Lung (tissue), 12 donors: ENCODE measurements around the gene PRSS3. TPM values are rescaled to one million over a fixed set of nuclear protein-coding genes. Genes with fewer than 3 reads are reported as not detected.

Source experiments
- ATAC-seq: fragments of 200-7000 bp; cut with Tn5 transposase; one replicate; pipeline ENCODE4 v1.9.1; 2020; ENCODE audit warnings: moderate number of reproducible peaks; ENCODE audit not compliant: insufficient read depth, low FRiP score
- DNase-seq, 3 donors: peaks; one replicate each; pipeline ENCODE4 v3.0.0-alpha.2; 2013 to 2017
- H3K27ac ChIP-seq, 2 donors: one replicate each; pipeline ENCODE4 v1.5.1; 2013; ENCODE audit warnings: mild to moderate bottlenecking in 2 of 2, moderate library complexity in 2 of 2, control low read depth in 1 of 2, inconsistent platforms in 1 of 2, low read depth in 1 of 2, low read length in 1 of 2
- H3K27me3 ChIP-seq, 3 donors: one replicate each; pipeline ENCODE4 v1.5.1; 2013; ENCODE audit warnings: low read length in 2 of 3; ENCODE audit not compliant: control insufficient read depth in 3 of 3, insufficient read depth in 3 of 3
- H3K36me3 ChIP-seq, 4 donors: one replicate each; pipeline ENCODE4 v1.5.1; 2013; ENCODE audit warnings: low read length in 4 of 4, mild to moderate bottlenecking in 1 of 4, moderate library complexity in 1 of 4; ENCODE audit not compliant: control insufficient read depth in 4 of 4, insufficient read depth in 4 of 4
- H3K4me1 ChIP-seq, 5 donors: one replicate each; pipeline ENCODE4 v1.5.1; 2013; ENCODE audit warnings: low read length in 5 of 5, mild to moderate bottlenecking in 2 of 5, moderate library complexity in 1 of 5; ENCODE audit not compliant: control insufficient read depth in 5 of 5, insufficient read depth in 5 of 5
- H3K4me3 ChIP-seq: one replicate; pipeline ENCODE4 v1.5.1; 2013; ENCODE audit warnings: mild to moderate bottlenecking, control low read depth, moderate library complexity
- H3K9ac ChIP-seq, 2 donors: one replicate each; pipeline ENCODE4 v1.5.1; 2013; ENCODE audit warnings: low read length in 2 of 2, control low read depth in 1 of 2; ENCODE audit not compliant: insufficient read depth in 1 of 2
- H3K9me3 ChIP-seq, 4 donors: one replicate each; pipeline ENCODE4 v1.5.1; 2013; ENCODE audit warnings: low read length in 3 of 4, mild to moderate bottlenecking in 1 of 4, moderate library complexity in 1 of 4; ENCODE audit not compliant: control insufficient read depth in 4 of 4, insufficient read depth in 3 of 4
- CTCF ChIP-seq: IDR thresholded peaks from 2 replicates; pipeline ENCODE4 v1.5.1; 2012; ENCODE audit warnings: mild to moderate bottlenecking; ENCODE audit errors: control extremely low read depth, extremely low read depth
- WGBS, 2 donors: extraction: QIAGEN DNeasy Blood & Tissue Kit; methylation state at CpG; one replicate each; pipeline ENCODE4 v1.1.7; 2013; 5-methylcytosine and 5-hydroxymethylcytosine counted together
- polyA plus RNA-seq, 2 donors: library from polyadenylated mRNA; stranded (reverse); fragments of 200-250 nt; gene quantifications; one replicate each; pipeline ENCODE4 v1.2.1, GENCODE V29; 2013
- total RNA-seq, 2 donors: library from RNA; depleted of rRNA in 1 of 2; stranded (reverse); fragments of >200 nt in 1 of 2; gene quantifications; one replicate each; pipeline ENCODE4 v1.2.1, GENCODE V29; 2014 to 2021
- donor health status: control.
- donor health status: control.
- donor health status: Bipolar disorder and iron deficiency.
- donor health status: healthy.
- donor health status: DM: yes; HTN: yes; CAD: no.

PRSS3 gene
- total and polyA plus RNA-seq, 4 donors, result 0.26 to 1.3 (median 0.37) TPM; not detected in 1

DNA sequence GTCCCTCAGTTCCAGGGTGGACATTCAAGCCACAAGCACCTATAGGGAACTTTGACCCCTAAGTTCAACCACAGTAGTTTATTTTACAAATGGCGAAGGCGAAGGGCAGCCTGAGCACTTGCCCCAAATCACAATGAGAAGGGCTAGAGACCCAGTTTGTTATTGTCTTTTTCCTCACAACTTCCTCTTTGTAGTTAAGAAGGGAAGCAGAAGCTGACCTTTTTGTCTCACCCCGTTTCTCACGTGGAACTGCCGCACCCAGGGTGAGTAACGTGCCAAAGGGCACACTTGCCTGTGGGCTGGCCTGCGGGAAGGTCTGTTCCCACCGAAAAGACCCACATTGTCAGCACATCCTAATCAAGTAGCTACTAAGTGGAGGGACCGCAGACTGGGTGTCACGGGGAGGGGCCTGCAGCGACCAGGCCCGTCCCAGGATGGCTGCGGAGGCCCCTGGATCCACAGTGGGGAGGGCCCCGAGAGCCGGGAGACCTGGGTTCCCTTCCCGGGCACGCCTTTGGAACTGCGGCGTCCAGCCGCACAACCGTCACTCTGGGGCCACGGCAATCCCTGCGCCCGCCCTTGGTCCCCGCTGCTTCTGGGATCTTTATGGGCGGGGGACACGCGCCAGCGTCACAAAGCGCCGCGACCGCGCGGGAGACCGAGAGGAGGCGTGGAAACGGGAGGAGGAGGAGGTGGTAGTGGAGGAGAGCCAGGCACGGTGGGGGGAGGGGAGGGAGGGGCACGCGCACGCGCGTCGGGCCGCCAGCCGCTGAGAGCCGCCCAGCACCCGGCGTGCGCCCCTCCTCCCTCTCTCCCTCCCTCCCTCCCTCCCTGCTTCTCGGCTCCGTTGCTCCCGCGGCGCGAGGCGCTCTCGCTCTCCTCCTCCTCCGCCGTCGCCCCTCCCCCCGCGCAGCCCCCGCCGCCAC is 21.2 kb downstream of the PRSS3 start, which contains the start of gene UBE2R2:
Gene UBE2R2, plus strand, starts transcription at position 834 of the 926 bp plus-strand sequence. CDS start 598 bp downstream, outside the sequence.
- peak within 1 kb of the TSS; percentile 98 for H3K4me3 ChIP-seq
- peak; percentile 96 to 98 (median 97) for DNase-seq
- no peaks in the 10 kb centered on the region for H3K9me3 ChIP-seq
- peak within 1 kb of the TSS; percentile 100 for H3K27ac ChIP-seq
- no peaks in the 10 kb centered on the region for H3K36me3 ChIP-seq
- H3K4me1 ChIP-seq, result peaks cover 1 to 26% (median 16%) of the 10 kb centered on the region in 5 donors
- WGBS, 2 donors, result 1 to 3% methylated on average over 37 to 55 of the region's 66 CpGs
- H3K9ac ChIP-seq, result peak within 1 kb of the TSS; percentile 90 to 92
- no peaks in the 10 kb centered on the region for H3K27me3 ChIP-seq
- peak; percentile 83 for ATAC-seq
- TF ChIP-seq CTCF, result no peak

GRCh38 chr9:33817327-33818166 is 22.2 kb downstream of the PRSS3 start:
- 0 to 1% methylated on average over 55 to 81 of the region's 81 CpGs for WGBS, 2 donors
- no peaks in the 10 kb centered on the region for H3K27me3 ChIP-seq
- peak overlapping the region; percentile 98 for H3K4me3 ChIP-seq
- H3K27ac ChIP-seq, result peak overlapping the region; percentile 100
- peak overlapping the region; percentile 77 to 90 for H3K9ac ChIP-seq
- ATAC-seq (peak; percentile 20), DNase-seq (peak; percentile 75 to 79 (median 76))
- no peaks in the 10 kb centered on the region for H3K9me3 ChIP-seq
- TF ChIP-seq CTCF, result no peak
- H3K4me1 ChIP-seq, result peaks cover 1 to 26% (median 16%) of the 10 kb centered on the region in 5 donors
- no peaks in the 10 kb centered on the region for H3K36me3 ChIP-seq

DNA sequence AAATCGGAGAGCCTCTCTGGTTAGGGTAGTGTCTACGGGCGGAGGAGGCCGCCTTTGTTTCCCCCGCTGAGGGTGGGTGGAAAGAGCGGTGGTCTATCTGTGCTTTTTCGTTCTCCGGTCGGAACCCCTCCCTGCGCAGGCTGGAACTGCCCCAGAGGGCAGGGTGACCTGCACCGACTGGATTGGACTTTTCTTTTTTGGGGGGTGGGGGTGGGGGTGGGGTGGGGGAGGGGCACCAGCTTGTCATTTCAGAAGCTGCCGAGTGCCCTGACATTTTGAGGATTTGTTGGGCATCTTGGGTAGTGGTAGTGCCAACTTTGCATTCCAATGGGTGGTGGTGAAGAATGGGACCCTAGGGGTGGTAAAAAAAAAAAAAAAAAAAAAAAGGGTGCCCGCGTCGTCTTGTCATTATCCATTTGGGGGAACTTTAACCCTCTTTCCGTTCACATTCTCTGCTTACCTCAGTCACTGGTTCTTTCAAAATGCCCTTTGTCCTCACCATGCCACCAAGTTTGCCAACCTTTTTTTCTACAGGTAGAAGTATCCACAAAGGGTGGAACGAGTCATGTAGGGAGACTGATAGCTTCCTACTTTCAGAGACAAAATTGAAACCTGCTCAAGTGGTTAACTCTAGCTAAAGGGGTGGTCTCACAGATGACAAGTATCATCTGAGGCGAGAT is 22.9 kb downstream of the PRSS3 start:
- Histone ChIP-seq H3K36me3 (no peaks in the 10 kb centered on the region), H3K27ac (peak overlapping the region; percentile 100), H3K9ac (peak overlapping the region; percentile 73 to 95), H3K4me3 (peak overlapping the region; percentile 98), H3K27me3 (no peaks in the 10 kb centered on the region), H3K4me1 (peaks cover 1 to 26% (median 16%) of the 10 kb centered on the region in 5 donors), H3K9me3 (no peaks in the 10 kb centered on the region)
- peak in 2 of 3 donors; percentile 22 to 72 for DNase-seq
- TF ChIP-seq CTCF, result no peak
- 0% methylated on average over 18 of the region's 18 CpGs for WGBS, 2 donors
- ATAC-seq, result peak; percentile 1
